Mesenchymal stem cell (in vitro differentiated cells and primary cell): ENCODE data around the gene KCNE1.
A peak's percentile ranks its signal among the peaks of the same experiment; 100 is the strongest.

Experiments
- DNase-seq: peaks from one replicate; pipeline ENCODE4 v3.0.0-alpha.2; 2013
- H2AFZ ChIP-seq: one replicate; pipeline ENCODE4 v1.6.1; 2013; ENCODE audit warnings: low read depth, mild to moderate bottlenecking, control low read depth, inconsistent platforms, low read length, moderate library complexity
- H2AK5ac ChIP-seq: 2 replicates; pipeline ENCODE4 v1.6.1; 2013; ENCODE audit warnings: low read length, moderate library complexity, mild to moderate bottlenecking, inconsistent platforms; ENCODE audit not compliant: severe bottlenecking
- H2BK120ac ChIP-seq: one replicate; pipeline ENCODE4 v1.6.1; 2013; ENCODE audit warnings: low read depth, mild to moderate bottlenecking, inconsistent platforms, low read length, moderate library complexity
- H2BK12ac ChIP-seq, 2 experiments: one replicate each; pipeline ENCODE4 v1.6.1; 2013; ENCODE audit warnings: inconsistent platforms in 2 of 2, low read length in 2 of 2, mild to moderate bottlenecking in 2 of 2, moderate library complexity in 2 of 2, control low read depth in 1 of 2
- H2BK15ac ChIP-seq: one replicate; pipeline ENCODE4 v1.6.1; 2013; ENCODE audit warnings: mild to moderate bottlenecking, low read depth, inconsistent platforms; ENCODE audit not compliant: poor library complexity, severe bottlenecking
- H2BK5ac ChIP-seq: 2 replicates; pipeline ENCODE4 v1.6.1; 2013; ENCODE audit warnings: low read depth, mild to moderate bottlenecking, low read length, control low read depth, inconsistent platforms; ENCODE audit not compliant: poor library complexity, severe bottlenecking
- H3K14ac ChIP-seq, 2 experiments: one replicate each; pipeline ENCODE4 v1.6.1; 2013; ENCODE audit warnings: inconsistent platforms in 2 of 2, low read length in 2 of 2, control low read depth in 1 of 2, mild to moderate bottlenecking in 1 of 2, moderate library complexity in 1 of 2
- H3K18ac ChIP-seq, 2 experiments: one replicate each; pipeline ENCODE4 v1.6.1; 2013; ENCODE audit warnings: inconsistent platforms in 2 of 2, low read length in 2 of 2, control low read depth in 1 of 2, low read depth in 1 of 2, mild to moderate bottlenecking in 1 of 2
- H3K23ac ChIP-seq, 2 experiments: one replicate each; pipeline ENCODE4 v1.6.1; 2013; ENCODE audit warnings: inconsistent platforms in 2 of 2, low read length in 2 of 2, mild to moderate bottlenecking in 2 of 2, moderate library complexity in 2 of 2, control low read depth in 1 of 2
- H3K27ac ChIP-seq: 2 replicates; pipeline ENCODE4 v1.5.1; 2013; ENCODE audit warnings: mild to moderate bottlenecking, moderate library complexity, low read length, control low read depth, inconsistent platforms; ENCODE audit not compliant: poor library complexity, severe bottlenecking
- H3K27me3 ChIP-seq, 2 experiments: 2 replicates each; pipeline versions ENCODE4 v1.6.1 to v1.7.0; 2013; ENCODE audit warnings: low read length in 2 of 2, mild to moderate bottlenecking in 2 of 2, moderate library complexity in 2 of 2, control low read depth in 1 of 2, inconsistent platforms in 1 of 2; ENCODE audit not compliant: control insufficient read depth in 1 of 2, insufficient read depth in 1 of 2
- H3K36me3 ChIP-seq, 2 experiments: 2 replicates each; pipeline versions ENCODE4 v1.6.1 to v1.7.0; 2013; ENCODE audit warnings: low read length in 2 of 2, control low read depth in 1 of 2, inconsistent platforms in 1 of 2, low read depth in 1 of 2, mild to moderate bottlenecking in 1 of 2; ENCODE audit not compliant: insufficient read depth in 2 of 2, control insufficient read depth in 1 of 2
- H3K4ac ChIP-seq, 2 experiments: one replicate each; pipeline ENCODE4 v1.6.1; 2013; ENCODE audit warnings: inconsistent platforms in 2 of 2, low read length in 2 of 2, mild to moderate bottlenecking in 2 of 2, moderate library complexity in 2 of 2, control low read depth in 1 of 2, low read depth in 1 of 2
- H3K4me1 ChIP-seq: 2 replicates; pipeline ENCODE4 v1.6.1; 2013; ENCODE audit warnings: low read depth, low read length, control low read depth; ENCODE audit not compliant: control insufficient read depth, insufficient read depth
- H3K4me2 ChIP-seq: 2 replicates; pipeline ENCODE4 v1.6.1; 2013; ENCODE audit warnings: low read length, mild to moderate bottlenecking, inconsistent platforms; ENCODE audit not compliant: poor library complexity, severe bottlenecking
- H3K4me3 ChIP-seq, 2 experiments: 2 replicates each; pipeline versions ENCODE4 v1.5.1 to v1.7.0; 2013; ENCODE audit warnings: low read length in 2 of 2, mild to moderate bottlenecking in 2 of 2, control low read depth in 1 of 2, low read depth in 1 of 2; ENCODE audit not compliant: insufficient read depth in 1 of 2
- H3K79me1 ChIP-seq: replicated peaks from 2 replicates; pipeline ENCODE4 v1.6.1; 2013; ENCODE audit warnings: mild to moderate bottlenecking, control low read depth, low read length, inconsistent platforms; ENCODE audit not compliant: poor library complexity, severe bottlenecking
- H3K9ac ChIP-seq: 2 replicates; pipeline ENCODE4 v1.7.0; 2013; ENCODE audit warnings: mild to moderate bottlenecking, low read length, moderate library complexity
- H3K9me3 ChIP-seq: 2 replicates; pipeline ENCODE4 v1.7.0; 2013; ENCODE audit warnings: mild to moderate bottlenecking, low read length; ENCODE audit not compliant: control insufficient read depth
- H4K8ac ChIP-seq: one replicate; pipeline ENCODE4 v1.6.1; 2013; ENCODE audit warnings: inconsistent platforms, mild to moderate bottlenecking, low read length, moderate library complexity
- H4K91ac ChIP-seq: one replicate; pipeline ENCODE4 v1.6.1; 2013; ENCODE audit warnings: mild to moderate bottlenecking, low read length, inconsistent platforms
- WGBS: methylation state at CpG from one replicate; pipeline ENCODE4 v1.1.7; 2013; ENCODE audit warnings: mixed read lengths; 5-methylcytosine and 5-hydroxymethylcytosine counted together

KCNE1 gene

GRCh38 chr21:34554227-34554626 is 42.2 kb upstream of the KCNE1 start:
- no peak overlapping the region for H4K91ac ChIP-seq
- H2AK5ac ChIP-seq, result peak overlapping the region; percentile 66
- no peak overlapping the region for H4K8ac ChIP-seq
- no peak overlapping the region for H2BK5ac ChIP-seq
- peaks cover 2% of the 10 kb centered on the region for H3K4me1 ChIP-seq
- no peak for DNase-seq
- H3K79me1 ChIP-seq, result peaks cover 14% of the 10 kb centered on the region
- H2BK120ac ChIP-seq, result no peak overlapping the region
- no peak overlapping the region for H2BK12ac ChIP-seq
- no peak overlapping the region for H3K14ac ChIP-seq
- H3K23ac ChIP-seq, result no peak overlapping the region
- H3K4ac ChIP-seq, result no peak overlapping the region
- H3K18ac ChIP-seq, result no peak overlapping the region
- no peak overlapping the region for H3K27ac ChIP-seq
- H3K4me2 ChIP-seq, result no peak overlapping the region
- no peak overlapping the region for H2AFZ ChIP-seq
- no peak overlapping the region for H3K4me3 ChIP-seq
- H3K9ac ChIP-seq, result peak overlapping the region; percentile 92
- H3K9me3 ChIP-seq, result no peaks in the 10 kb centered on the region
- no peaks in the 10 kb centered on the region for H3K27me3 ChIP-seq
- 100% methylated on average over 1 of the region's 4 CpGs for WGBS
- H3K36me3 ChIP-seq, result no peaks in the 10 kb centered on the region
- peak overlapping the region; percentile 15 for H2BK15ac ChIP-seq

- 54% methylated on average over 7 of the region's 9 CpGs for WGBS
- Histone ChIP-seq H3K79me1 (peaks cover 14% of the 10 kb centered on the region), H3K4ac (no peak overlapping the region), H2BK12ac (no peak overlapping the region), H3K4me1 (peaks cover 4% of the 10 kb centered on the region), H2BK5ac (peak overlapping the region; percentile 67), H3K9ac (peak overlapping the region; percentile 92), H3K4me3 (peak overlapping the region in 1 of 2 experiments; percentile 69), H4K8ac (peak overlapping the region; percentile 75), H3K27me3 (no peaks in the 10 kb centered on the region), H2AK5ac (no peak overlapping the region), H3K14ac (no peak overlapping the region), H2BK120ac (no peak overlapping the region), H3K23ac (no peak overlapping the region), H2AFZ (no peak overlapping the region), H3K27ac (peak overlapping the region; percentile 63), H3K18ac (peak overlapping the region in 1 of 2 experiments; percentile 48), H3K9me3 (no peaks in the 10 kb centered on the region), H3K36me3 (no peaks in the 10 kb centered on the region), H2BK15ac (peak overlapping the region; percentile 12), H3K4me2 (peak overlapping the region; percentile 40), H4K91ac (no peak overlapping the region)
- DNase-seq, result peak; percentile 77
Measured at GRCh38 chr21:34553151-34553952, 41.3 kb upstream of the KCNE1 start.

DNA sequence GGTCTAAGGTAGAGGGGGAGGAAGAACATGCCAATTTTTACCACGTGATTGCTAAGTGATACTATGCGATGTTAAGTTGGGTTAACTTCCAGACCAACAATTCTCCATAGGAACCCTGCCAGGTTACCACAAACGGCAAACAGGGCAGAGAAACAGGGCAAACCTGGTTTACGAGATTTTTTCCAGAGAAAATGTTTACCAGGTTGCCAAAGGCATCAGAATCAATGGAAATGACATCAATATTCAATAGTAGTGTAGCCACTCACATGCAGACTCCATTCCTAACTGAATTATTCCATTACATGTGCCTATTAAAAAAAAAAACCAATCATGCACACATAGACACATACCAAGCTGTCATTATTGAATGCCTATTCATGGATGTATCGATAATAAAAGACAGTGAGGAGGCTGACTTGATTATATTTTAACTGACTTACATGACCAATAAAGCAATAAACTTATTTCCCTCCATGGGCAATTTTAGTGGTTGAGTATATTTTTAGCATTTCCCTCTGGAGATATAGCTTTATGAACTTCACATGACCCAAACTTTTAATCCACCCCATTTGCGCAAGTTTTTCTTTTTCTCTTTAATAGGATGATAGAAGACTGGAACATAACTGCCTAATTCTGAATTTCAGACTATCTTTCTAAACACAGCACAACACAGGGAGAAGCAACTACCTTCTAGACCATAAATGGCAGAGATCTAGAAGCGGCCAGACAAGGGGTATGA is 40.5 kb upstream of the KCNE1 start:
- H4K91ac ChIP-seq, result no peak overlapping the region
- H2BK120ac ChIP-seq, result no peak overlapping the region
- H2AK5ac ChIP-seq, result peak overlapping the region; percentile 43
- no peaks in the 10 kb centered on the region for H3K9me3 ChIP-seq
- no peak overlapping the region for H3K4ac ChIP-seq
- no peak overlapping the region for H3K18ac ChIP-seq
- 89% methylated on average over 6 of the region's 7 CpGs for WGBS
- peak overlapping the region; percentile 67 for H2BK5ac ChIP-seq
- H3K4me2 ChIP-seq, result peak overlapping the region; percentile 40
- no peak overlapping the region for H2BK12ac ChIP-seq
- H2BK15ac ChIP-seq, result no peak overlapping the region
- no peak overlapping the region for H3K14ac ChIP-seq
- no peaks in the 10 kb centered on the region for H3K27me3 ChIP-seq
- H3K9ac ChIP-seq, result peak overlapping the region; percentile 92
- H3K36me3 ChIP-seq, result no peaks in the 10 kb centered on the region
- peaks cover 12% of the 10 kb centered on the region for H3K79me1 ChIP-seq
- H2AFZ ChIP-seq, result no peak overlapping the region
- peaks cover 4% of the 10 kb centered on the region for H3K4me1 ChIP-seq
- H3K27ac ChIP-seq, result peak overlapping the region; percentile 63
- H3K4me3 ChIP-seq, result peak overlapping the region in 1 of 2 experiments; percentile 69
- DNase-seq, result peak; percentile 19
- no peak overlapping the region for H4K8ac ChIP-seq
- H3K23ac ChIP-seq, result no peak overlapping the region

GRCh38 chr21:34550182-34550799 is 38.3 kb upstream of the KCNE1 start:
- peaks cover 9% of the 10 kb centered on the region for H3K4me1 ChIP-seq
- H2AFZ ChIP-seq, result no peak overlapping the region
- H3K23ac ChIP-seq, result no peak overlapping the region
- H2BK120ac ChIP-seq, result no peak overlapping the region
- H2BK5ac ChIP-seq, result no peak overlapping the region
- H3K9ac ChIP-seq, result no peak overlapping the region
- no peak overlapping the region for H2BK12ac ChIP-seq
- no peak overlapping the region for H3K4me2 ChIP-seq
- H2AK5ac ChIP-seq, result no peak overlapping the region
- H3K36me3 ChIP-seq, result no peaks in the 10 kb centered on the region
- H2BK15ac ChIP-seq, result no peak overlapping the region
- H3K27ac ChIP-seq, result no peak overlapping the region
- H4K8ac ChIP-seq, result no peak overlapping the region
- no peak overlapping the region for H3K14ac ChIP-seq
- H3K4ac ChIP-seq, result no peak overlapping the region
- no peak overlapping the region for H3K18ac ChIP-seq
- no peak overlapping the region for H3K4me3 ChIP-seq
- no peaks in the 10 kb centered on the region for H3K27me3 ChIP-seq
- WGBS, result 94% methylated on average over 2 of the region's 2 CpGs
- no peaks in the 10 kb centered on the region for H3K9me3 ChIP-seq
- no peak overlapping the region for H4K91ac ChIP-seq
- DNase-seq, result no peak
- peaks cover 14% of the 10 kb centered on the region for H3K79me1 ChIP-seq
